GM08714 (cell line): Measurements from ENCODE around the gene NACC1.
A peak's percentile ranks its signal among the peaks of the same experiment; 100 is the strongest.

Experiments used
- H3K4me3 ChIP-seq: fragments of 200-500 bp; sonication (Bioruptor generic); 2 replicates; pipeline ENCODE4 v1.5.1; 2014; ENCODE audit warnings: mild to moderate bottlenecking, low read length, inconsistent platforms
- ZNF274 ChIP-seq: IDR thresholded peaks from 2 replicates; pipeline ENCODE4 v1.6.1; 2012; ENCODE audit warnings: mild to moderate bottlenecking, low read depth, low read length

Gene NACC1

DNA sequence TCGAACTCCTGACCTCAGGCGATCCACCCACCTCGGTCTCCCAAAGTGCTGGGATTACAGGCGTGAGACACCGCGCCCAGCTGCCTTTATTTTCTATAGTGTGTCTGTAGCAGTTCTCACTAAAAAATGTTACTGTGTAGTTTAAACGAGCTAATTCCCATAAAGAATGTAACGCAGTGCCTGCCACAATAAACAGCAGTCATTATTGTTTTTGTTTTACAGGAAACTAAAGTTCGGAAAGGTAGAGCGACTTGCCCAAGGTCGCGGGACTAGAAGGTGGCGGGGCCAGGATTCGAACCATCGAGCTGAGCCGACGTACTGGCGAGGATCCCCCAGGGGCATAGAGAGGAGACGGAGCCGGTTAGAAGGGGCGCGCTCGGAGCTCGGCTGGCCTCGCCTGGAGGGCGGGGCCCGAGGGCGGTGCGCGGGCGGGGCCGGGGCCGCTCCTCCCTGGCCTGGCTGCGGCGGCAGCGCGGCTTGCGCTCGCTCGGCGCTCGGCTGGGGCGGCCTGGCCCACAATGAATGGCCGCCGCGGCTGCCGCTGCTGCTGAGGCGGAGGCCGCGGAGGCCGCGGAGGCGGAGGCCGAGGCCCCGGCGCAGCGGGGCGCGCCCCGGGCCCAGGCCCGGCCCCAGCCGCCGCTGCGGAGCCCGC, at the start of gene NACC1:
NACC1 (plus strand) TSS at position 493 of the 652 bp plus-strand sequence. CDS start 16,944 bp downstream, outside the sequence.
- TF ChIP-seq ZNF274 = no peak
- peak within 1 kb of the TSS; percentile 95 for H3K4me3 ChIP-seq

DNA sequence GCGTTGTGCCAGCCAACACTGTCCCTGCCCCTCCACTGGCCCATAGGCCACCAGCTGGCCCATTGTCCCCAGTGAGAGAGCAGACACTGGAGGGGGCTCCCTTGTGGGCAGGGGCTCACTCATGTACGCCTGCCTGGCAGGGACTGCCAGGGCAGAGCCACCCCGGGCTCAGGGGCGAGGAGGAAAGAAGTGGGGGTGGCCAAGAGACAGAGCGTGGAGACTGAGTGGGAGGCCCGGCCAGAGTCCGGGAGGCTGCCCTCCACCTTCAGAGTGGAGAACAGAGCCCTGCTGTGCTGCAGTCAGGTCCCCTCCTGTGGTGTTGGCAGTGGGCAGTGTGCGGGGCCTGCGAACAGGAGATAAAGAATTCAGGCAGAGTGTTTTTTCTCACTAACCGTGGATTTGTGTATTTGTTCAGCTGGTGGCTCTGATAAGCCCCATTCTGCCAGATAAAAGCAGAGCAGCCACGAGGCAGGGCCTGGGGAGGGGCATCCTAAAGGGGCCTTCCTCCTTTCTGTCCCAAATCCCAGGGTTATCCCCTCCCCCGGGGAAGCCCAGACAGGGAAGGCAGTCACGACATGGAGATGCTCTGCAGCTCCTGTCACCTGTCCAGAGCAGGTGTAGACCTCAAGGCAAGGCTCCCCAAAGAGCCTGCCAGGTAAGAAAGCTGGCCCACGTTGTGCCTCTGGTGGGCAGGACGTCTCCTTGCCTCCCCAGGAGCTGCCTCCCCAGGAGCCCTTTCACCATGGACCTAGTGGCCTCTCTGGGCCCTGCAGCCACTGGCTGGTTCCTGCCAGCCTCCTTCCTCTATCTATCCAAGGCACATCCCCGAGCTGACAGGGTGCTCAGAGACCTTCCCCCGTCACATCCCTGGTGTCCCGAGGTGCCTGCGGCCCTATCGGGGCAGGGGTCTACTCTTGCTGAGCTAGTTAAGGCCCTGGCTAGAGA, 48.4 kb upstream of the NACC1 start:
- no peak overlapping the region for H3K4me3 ChIP-seq
- no peak for TF ChIP-seq ZNF274

DNA sequence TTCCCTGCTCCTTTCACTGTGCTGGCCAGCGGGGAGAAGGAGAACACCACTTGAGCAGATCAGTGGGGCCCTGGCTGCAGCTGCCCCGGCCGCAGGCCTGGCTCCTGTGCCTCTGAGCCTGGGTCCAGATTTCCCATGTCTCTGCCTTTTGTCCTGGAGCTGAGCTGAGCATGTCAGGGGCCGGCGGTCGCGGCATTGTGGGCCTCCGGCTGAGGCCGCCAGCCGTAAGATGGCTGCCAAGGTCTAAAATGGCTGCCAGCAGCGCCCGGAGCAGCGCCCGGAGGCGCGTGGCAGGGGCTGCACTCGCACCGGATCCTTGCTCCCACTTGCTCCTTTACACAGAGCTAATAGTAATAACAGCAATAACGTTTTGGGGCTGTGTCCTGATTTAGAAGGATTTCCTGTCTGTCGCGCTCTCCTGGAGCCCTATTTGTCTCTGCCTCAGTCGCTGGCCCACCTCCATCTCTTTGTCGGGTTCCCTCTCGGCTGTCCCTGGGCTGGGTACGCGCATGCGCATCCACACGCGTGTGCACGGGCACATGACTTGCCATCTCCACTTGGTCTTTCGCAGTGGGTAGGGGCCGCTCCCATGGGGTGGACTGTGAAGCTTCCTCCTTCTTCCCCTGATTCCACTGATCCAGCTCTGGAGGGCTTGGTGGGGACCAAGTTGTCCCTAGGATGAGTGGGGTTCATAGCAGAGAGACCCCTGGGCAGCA, 47.5 kb upstream of the NACC1 start:
- H3K4me3 ChIP-seq = no peak overlapping the region
- TF ChIP-seq ZNF274 = no peak

DNA sequence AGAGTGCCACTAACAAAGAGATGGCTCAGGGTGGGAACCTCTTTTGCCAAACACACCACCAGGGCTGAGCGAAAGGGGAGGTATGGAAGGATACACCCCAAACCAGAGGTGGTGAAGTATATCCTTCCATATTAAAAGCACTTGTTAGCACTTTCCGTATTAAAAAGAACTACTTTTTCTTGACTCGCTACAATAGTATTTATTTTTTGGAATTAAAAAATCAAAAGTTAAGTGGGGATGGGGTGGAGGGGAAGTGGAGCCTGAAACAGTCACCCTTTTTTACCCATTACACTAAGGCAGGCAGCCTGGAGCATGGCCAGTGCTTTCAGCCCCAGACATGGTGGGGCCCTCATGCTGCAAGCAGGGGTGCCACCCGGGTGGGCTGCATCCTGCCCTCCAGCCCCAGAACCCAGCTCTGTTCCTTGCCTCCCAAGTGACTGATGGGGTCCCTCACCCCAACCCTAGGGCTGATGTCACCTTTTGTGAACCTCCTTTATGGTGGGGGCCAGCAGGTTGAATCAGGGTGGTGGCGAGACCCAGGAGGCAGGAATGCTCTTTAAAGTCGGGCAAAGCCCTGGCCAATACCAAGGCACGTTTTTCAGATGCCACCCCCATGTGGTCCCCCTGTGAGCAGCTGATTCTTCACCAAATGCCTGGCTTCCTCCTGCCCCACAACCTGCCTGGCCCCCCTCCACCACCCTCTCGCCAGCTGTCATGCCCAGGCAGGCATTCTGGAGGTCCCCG, 46.4 kb upstream of the NACC1 start:
- no peak overlapping the region for H3K4me3 ChIP-seq
- no peak for TF ChIP-seq ZNF274

DNA sequence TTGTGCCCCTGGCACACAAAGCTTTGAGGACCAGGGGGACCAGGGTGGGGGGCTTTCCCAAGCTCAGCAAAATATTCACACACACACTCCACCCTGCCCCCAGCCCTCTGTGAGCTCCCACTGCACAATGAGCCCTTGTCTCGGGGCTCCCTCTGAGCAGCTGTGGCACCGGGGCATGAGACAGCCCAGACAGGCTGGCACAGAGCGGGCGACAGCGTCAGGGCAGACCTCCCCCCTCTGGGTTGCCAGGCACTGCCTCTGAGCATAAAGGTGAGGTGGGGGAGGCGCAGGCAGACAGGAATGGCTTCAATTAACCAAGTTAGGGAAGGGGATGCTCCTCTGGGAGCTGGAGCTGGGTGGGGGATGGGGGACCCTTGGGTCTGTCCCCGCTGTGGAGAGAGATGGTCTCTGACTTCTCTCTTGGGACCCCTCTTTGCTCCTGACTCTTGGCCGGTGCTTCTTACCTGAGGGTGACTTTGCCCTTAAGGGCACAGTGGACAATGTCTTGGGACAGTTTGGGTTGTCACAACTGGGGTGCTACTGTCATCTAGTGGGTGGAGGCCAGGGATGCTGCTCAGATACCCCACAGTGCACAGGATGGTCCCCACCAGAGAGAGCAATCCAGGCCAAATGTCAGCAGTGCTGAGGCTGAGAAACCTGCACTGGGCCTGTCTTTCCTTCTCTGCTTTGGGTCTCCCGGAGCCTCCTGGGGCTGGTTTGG, 45.7 kb upstream of the NACC1 start:
- no peak for TF ChIP-seq ZNF274
- H3K4me3 ChIP-seq = no peak overlapping the region

DNA sequence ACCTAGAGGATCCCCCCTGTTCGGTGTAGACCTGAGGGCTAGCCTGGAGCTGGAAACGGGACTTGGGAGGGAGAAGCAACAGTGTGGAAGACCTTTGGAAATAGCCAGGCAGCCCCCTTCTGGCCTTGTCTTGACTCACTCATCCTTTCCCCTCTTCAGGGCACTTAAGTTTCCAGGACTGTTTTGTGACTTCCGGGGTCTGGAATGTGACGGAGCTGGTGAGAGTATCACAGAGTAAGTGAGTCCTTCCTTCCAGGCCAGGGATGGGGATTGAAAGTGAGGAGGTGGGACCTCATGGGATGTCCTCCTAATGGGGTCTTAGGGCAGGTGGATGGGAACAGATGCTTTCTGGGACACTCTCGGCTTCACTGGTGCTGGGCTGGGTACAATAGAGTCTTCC, 44.8 kb upstream of the NACC1 start:
- no peak for TF ChIP-seq ZNF274
- H3K4me3 ChIP-seq = no peak overlapping the region

DNA sequence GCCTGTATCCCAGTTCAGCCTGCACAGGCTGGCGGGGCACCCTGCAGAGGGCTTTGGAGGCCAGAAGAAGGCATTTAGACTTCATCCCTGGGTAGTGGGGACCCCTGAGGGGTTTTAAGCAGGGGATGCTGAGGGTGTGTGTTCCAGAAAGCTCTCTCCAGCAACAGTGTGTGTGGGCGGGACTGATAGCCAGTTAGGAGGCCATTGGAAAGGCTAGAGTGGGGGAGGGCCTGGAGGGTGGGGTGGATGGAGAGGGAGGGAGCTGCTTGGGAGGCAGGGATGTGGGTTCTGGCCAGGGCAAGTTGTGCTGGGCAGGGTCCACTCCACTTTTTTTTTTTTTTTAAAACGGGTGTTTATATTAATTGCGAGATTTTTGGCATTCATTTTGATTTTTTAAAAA, 43.7 kb upstream of the NACC1 start:
- TF ChIP-seq ZNF274 = no peak
- no peak overlapping the region for H3K4me3 ChIP-seq

DNA sequence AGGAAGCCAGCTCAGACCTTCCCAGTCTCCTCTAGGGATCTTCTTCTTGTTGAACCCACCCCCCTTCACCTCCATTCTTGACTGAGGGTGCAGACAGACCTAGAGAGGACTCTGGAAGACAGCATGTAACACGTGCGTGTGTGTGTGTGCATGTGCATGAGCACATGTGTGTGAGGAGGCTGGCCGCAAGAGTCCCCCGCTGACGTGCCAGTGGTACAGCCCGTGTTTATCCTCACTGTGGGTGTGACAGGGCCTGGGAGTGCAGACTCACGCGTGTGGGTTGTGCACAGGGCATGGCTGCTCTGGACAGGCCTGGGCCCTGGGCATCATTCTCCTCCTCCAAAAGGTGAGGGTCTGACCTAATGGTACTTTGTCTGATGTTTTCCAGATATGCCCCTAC, 41.7 kb upstream of the NACC1 start:
- TF ChIP-seq ZNF274 = no peak
- H3K4me3 ChIP-seq = no peak overlapping the region

DNA sequence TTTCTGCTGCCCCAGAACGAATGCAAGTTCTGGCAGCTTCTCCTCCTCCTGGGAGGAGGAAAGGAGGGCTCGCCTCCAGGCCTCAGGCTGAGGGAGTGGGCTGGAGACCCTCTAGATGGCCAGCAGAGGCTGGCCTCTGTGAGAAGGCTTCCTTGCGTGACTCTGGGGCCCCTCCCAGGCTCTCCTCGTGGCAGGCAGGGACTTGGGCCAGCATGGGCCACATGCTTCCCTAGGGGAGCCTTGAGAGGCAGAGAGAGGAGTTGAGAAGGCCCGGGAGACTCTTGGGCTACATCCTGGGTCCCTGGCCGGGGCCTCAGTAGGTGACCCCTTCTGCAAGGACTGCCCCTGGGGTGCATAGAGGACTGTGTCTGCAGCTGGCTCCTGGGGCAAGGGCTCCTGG, 41.3 kb upstream of the NACC1 start:
- TF ChIP-seq ZNF274 = no peak
- H3K4me3 ChIP-seq = no peak overlapping the region

DNA sequence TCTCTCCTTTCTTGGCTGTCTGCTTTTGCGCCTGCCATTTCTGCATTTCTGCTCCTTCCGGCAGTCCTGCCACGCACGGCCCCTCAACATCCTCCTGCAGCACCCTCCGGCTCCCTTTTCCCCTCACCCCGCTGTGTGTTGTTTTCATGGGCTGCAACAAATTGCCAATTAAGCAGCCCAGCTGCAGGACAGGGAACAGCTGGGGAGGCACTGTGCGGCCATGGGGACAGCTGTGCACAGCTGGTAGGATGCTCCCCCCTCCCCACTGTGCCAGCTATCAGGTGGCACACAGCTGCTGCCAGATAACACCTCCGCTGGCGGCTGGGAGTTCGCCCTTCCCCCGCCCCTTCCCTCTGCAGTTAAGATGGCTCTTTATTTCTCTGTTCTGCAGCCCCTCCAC, 40.8 kb upstream of the NACC1 start:
- no peak for TF ChIP-seq ZNF274
- H3K4me3 ChIP-seq = no peak overlapping the region

DNA sequence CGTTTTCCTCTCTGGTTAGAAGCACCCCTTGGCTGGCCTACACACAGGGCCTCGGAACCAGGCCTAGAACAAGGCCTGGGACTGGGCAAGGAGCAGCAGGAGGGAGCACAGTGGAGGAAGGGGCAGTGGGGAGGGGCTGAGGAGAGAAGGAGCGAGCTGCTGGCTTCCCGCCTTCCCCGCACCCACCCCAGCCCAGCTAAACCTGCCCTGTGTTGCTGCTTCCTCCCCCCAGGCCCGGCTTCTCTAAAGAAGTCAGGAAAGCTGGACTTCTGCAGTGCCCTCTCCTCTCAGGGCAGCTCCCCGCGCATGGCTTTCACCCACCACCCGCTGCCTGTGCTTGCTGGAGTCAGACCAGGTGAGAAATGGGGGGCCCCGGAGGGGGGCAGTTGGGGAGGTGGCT, 39.7 kb upstream of the NACC1 start:
- no peak for TF ChIP-seq ZNF274
- H3K4me3 ChIP-seq = no peak overlapping the region

DNA sequence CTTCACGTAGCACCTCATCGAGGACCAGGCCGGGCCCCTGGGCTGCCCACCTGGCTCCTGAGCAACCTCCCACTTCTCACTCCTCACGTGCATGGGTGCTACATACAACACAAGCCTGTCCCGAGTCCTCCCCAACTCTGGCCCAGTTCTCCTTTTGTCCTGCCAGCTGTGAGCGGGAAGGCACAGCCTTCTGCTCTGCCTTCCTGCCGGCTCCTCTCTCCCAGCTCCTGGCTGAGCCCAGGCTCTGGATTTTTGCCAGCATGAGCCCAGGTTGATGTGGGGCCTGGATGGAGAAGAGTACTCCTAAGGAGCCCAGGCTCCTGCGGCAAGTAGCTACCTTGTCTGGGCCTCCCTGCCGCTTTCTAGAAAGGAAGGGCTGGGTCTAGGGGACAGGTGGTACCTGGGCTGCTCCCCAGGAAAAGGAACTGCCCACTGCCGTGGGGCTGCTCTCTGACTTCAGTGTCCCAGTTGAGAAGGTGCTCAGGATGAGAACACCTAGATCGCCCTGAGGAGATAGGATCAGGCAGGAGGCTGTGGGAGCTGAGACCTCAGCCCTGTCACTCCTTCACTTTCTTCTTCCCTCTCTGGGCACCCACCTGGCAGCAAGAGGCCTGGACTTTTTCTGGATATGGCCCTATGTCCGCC, 39.0 kb upstream of the NACC1 start:
- H3K4me3 ChIP-seq = no peak overlapping the region
- no peak for TF ChIP-seq ZNF274

DNA sequence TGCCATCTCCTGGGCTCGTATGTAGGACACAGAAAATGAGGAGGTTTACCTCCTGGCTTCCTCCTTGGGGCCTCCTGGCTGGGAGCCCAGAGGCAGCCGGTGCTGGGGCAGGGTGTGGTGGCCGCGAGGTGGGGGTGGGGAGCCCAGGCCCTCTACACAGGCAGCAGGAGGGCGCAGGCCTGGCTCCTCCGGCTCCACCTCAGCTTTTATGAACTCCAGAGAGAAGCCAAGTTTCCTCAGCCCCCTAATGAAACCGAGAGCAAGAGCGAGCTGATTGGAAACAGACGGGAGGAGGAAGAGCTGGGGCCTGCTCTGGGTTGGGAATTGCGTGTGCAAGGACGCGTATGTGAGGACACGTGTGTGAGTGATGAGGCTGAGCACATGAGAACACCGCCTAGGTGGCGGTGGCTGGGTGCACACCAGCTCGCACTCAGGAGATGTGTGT, 38.5 kb upstream of the NACC1 start:
- no peak for TF ChIP-seq ZNF274
- no peak overlapping the region for H3K4me3 ChIP-seq
